HG02759 (cell line): Measurements from ENCODE around the gene LMO1.

Experiments used
- ATAC-seq: cut with Tn5 transposase; IDR thresholded peaks from one replicate; pipeline ENCODE4 v1.9.1; 2021; ENCODE audit warnings: mild to moderate bottlenecking, moderate library complexity; ENCODE audit not compliant: unreplicated experiment

Gene LMO1

DNA sequence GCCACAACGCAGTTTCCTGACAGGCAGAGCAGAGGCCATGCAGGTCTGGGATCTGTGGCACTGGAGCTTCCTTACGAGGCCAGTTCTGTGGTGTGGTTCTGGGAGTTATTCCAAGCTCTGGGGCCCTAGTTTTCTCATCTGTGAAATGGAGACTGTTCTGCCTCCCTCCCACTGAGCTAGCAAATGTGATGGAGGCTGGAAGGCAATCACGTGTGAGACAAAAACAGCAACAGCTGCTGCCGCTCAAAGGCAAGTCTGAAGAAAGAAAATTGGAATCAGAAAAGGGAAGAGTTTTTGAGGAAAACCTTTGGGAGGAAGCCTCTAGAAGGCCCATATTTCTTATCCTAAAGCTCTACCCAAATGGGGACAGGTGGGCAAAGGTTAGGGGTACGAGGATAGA is 86.5 kb downstream of the LMO1 start:
- ATAC-seq, result no peak
